Stimulated activated CD4-positive, alpha-beta T cell treated with anti-CD3 and anti-CD28 coated beads, Interleukin-4, amount 100 ng/mL, for 4 hours (primary cell): ENCODE measurements around the gene EIF3L.

Source experiments
- DNase-seq, 2 experiments: peaks; one replicate each; pipeline ENCODE4 v3.0.0-alpha.2; 2020

EIF3L gene

GRCh38 chr22:37906364-37907008 lies 57.3 kb downstream of the EIF3L start:
- DNase-seq: peak; percentile 21 to 31

GRCh38 chr22:37907036-37907954 lies 58.1 kb downstream of the EIF3L start:
- no peak for DNase-seq

- DNase-seq: no peak
These were observed 60.5 kb downstream of the EIF3L start for GRCh38 chr22:37909766-37910165.

DNA sequence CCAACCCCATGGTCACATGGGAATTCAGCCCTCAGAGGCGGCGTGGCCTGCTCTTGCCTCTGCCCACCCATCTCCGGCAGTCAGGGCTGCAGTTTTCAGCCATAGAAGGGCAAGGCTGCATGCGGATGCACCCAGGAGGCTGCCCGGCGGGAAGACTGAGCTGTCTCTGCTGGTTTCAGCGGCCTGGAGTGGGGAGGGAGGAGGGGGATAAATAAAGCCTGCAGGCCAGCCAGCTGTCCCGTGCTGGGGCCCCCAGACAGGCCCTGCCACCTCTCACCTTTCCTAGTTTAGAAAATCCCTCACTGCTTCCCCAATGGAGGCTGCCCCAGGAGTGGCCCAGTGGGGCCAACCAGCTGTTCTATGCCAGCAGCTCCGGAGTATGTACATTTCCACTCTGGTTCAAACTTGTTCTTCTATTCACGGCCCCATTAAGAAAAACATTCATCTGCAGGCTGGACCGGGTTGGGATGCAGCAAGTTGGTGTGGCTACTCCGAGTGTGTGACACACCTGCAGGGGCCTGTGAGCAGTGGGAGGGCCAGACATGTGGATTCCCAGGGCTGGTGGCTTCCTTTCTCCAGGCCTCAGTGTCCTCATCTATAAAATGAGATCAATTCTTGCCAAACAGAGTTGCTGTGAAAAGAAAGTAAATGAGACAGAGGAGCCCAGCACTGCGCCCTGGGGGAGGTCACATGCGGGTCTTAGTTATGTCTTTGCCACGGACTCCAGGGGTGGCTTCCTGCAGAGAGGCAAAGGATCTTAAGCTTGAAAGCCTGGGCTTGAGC lies 61.9 kb downstream of the EIF3L start:
- DNase-seq: no peak

DNA sequence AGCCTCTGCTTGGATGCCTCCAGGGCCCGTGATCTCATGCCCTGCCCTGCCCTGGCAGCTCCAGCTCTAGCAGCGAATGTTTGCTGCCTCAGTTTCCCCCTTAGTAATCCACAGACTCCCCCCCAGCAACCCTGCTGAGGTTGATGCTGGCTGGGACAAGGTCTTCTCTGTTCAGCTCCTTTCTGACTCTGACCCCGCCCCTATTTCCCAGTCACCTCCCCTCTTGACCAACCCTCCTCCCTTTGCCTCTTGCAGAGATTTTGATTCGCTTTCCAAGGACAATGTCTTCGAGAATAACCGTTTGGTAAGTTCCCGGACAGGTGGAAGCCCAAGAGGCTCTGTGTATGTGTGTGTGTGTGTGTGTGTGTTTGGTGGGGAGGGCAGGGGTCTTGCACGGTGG lies 62.5 kb downstream of the EIF3L start:
- no peak for DNase-seq

DNA sequence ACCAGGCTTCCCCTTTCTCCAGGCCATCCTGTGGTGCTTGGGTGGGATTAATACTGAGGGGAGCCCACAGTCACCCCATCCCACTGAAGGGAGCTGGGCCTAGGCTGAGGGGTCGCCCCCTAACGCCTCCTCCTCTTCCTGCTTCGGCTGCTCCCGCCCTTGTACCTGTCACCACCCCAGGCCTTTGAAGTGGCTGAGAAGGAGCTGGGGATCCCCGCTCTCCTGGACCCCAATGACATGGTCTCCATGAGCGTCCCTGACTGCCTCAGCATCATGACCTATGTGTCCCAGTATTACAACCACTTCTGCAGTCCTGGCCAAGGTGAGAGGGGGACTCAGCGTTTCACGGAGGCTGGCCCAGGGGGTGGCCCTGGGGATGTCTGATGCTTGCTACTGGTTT lies 63.0 kb downstream of the EIF3L start:
- DNase-seq: no peak

DNA sequence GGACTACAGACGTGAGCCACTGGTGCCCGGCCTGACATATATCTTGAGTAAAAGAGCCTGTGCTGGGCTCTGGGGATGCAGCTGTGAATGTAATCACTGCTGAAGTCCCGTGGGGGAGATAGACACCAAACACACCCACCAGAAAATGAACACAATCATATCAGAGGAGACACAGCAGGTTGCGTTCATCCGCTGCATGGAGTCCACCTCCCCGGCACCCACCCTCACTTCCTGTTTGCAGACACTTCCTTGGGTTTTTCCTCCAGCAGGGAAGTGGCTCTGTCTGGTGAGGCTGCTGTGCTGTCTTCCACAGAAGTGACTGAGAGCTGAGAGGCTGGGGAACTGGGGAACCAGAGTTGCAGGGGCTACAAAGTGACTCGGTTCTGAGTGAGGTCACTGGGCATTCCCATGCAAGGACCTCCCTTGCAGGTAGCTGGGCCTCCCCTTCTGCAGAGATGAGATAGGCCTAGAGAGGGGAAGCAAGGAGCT lies 64.1 kb downstream of the EIF3L start:
- no peak for DNase-seq

GRCh38 chr22:37916311-37916710 lies 67.1 kb downstream of the EIF3L start:
- no peak for DNase-seq

- DNase-seq: no peak
These were observed 68.8 kb downstream of the EIF3L start for GRCh38 chr22:37917874-37918548.

- DNase-seq: no peak
These were observed 69.5 kb downstream of the EIF3L start for GRCh38 chr22:37918580-37919270.

GRCh38 chr22:37920126-37920525 lies 70.9 kb downstream of the EIF3L start:
- no peak for DNase-seq

GRCh38 chr22:37922191-37922590 lies 73.0 kb downstream of the EIF3L start:
- DNase-seq: no peak

DNA sequence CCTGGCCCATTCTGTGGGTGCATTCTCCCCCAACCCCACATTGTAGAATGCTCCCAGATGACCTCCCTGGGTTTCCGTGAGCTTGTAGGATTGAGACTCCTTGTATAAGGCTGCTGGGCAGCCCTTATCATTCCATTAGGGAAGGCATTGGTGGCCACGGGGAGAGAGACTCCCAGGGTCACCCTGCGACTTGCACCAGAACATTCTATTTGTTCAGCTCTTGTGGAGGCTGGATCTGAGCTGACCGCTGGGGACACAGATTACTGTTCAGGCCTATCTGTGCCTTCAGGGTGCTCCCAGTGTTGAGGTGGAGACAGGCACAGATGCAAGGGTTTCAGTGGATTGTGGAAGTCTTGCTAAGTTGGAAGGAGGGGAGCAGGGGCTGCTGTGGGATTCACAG lies 74.7 kb downstream of the EIF3L start:
- no peak for DNase-seq

GRCh38 chr22:37924386-37925065 lies 75.3 kb downstream of the EIF3L start:
- no peak for DNase-seq

DNA sequence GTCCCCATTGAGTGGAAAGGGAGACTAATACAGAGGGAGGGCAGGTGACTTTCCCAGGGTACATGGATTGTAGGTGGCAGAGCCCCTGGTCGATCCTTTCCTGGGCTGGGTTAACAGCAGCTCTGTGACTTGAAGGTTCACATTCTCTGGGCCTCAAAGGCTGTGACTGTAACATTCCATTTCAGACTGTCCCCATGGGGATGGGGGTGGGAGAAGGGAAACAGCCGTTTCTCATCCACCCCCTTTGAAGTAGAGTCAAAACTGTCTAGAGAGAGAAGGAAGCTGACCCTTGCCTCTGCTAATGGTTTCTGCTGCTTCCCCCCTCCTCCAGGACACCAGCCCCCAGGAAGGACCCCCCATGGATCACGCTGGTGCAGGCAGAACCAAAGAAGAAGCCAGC lies 76.1 kb downstream of the EIF3L start:
- DNase-seq: no peak

GRCh38 chr22:37925767-37926166 lies 76.5 kb downstream of the EIF3L start:
- no peak for DNase-seq

DNA sequence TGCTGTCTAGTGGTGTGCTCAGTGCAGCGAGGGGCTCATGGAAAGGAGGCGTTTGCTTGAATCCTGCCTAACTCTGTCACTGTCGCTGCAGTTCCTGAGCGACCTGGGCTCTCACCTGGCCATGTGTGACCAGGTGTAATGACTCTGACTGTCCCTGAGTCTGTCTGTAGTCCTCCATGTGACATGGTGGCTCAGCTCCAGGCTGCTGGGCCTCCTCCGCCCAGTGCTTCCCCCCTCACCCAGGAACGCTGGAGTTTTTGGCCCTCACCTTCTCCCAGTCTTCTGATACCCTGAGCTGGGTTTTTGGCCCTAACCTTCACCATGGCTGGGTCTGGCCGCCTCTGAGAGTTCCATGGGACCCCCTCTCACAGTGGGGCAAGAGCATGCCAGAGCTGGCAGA lies 77.1 kb downstream of the EIF3L start:
- no peak for DNase-seq

DNA sequence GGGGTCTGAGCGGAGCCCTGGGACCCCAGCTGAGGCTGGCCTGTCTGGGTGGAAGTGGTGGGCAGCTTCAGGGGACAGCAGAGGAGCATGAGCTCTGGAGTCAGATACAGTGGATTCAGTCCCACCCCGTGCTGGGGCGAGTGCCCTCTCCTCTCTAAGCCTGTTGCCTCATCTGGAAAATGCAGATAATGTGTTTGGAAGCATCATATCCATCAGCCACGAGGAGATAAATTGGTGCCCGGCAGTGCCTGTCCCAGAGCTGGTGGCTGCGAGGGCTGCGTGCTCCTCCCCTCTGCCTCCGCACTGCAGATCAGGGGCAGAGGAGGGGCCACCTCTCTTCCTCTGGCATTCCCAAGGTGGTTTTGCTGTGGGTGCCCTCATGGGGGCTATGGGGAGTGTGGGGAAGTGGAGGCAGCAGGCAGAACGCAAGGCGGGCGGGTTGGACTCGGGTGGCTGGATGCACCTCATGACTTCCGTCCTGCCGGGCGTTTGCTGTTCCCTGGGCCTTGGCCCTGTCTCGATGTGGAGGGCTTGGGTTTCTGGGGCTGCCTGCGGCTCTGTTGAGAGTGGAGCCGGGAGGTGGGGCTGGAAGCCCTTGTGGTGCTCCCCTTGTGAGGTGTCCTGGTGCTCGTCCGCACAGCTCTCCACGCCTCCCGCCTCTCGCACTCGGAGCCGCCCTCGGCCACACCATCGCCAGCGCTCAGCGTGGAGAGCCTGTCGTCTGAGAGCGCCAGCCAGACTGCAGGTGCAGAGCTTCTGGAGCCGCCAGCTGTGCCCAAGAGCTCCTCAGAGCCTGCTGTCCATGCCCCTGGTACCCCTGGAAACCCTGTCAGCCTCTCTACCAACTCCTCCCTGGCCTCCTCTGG lies 77.8 kb downstream of the EIF3L start:
- DNase-seq: no peak

DNA sequence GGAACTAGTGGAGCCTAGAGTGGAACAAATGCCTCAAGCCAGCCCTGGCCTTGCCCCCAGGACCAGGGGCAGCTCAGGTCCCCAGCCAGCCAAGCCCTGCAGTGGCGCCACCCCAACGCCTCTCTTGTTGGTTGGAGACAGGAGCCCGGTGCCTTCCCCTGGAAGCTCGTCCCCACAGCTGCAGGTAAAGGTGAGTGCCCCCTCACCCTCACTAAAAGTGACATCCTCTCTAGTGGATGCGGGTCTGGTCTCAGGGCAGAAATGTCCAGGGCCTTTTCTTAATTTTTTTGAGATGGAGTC lies 78.4 kb downstream of the EIF3L start:
- no peak for DNase-seq

GRCh38 chr22:37929390-37929789 lies 80.2 kb downstream of the EIF3L start:
- no peak for DNase-seq
